K562 (cell line): ENCODE results near the gene TMEM120B. TPM values are rescaled to one million over a fixed set of nuclear protein-coding genes. Genes with fewer than 3 reads are reported as not detected.

ENCODE experiments used
- ATAC-seq: fragments of 200-7000 bp; cut with Tn5 transposase; 3 replicates; pipeline ENCODE4 v1.9.1; 2020; ENCODE audit warnings: moderate library complexity
- BruUV-seq: library from RNA; stranded (reverse); fragments of 400-500 nt; replicated peaks from 2 replicates; lab custom pipeline; 2021; lab: Mats Ljungman, UMichigan
- CTCF ChIA-PET: fragments of 300-600 bp; formaldehyde crosslinking; extraction: SDS; loops from one replicate; lab custom pipeline; 2021; ENCODE audit warnings: low intra/inter-chr PET ratio; lab: Yijun Ruan, JAX
- POLR2A ChIA-PET: fragments of 300-600, 350-650 bp; sonication (Branson Sonifier 250); formaldehyde crosslinking; extraction: SDS; loops from one replicate; lab custom pipeline; 2021; ENCODE audit warnings: antibody characterized with exemption, inconsistent platforms; lab: Yijun Ruan, JAX
- DNase-seq, 4 experiments: peaks; one replicate each; pipeline versions ENCODE4 v3.0.0 to v3.0.0-alpha.2; 2011 to 2018; ENCODE audit warnings: low spot score in 3 of 4, mixed read lengths in 3 of 4; ENCODE audit errors: extremely low read depth in 1 of 4
- FAIRE-seq: peaks from 2 replicates; lab custom pipeline; 2011; peaks lifted over from hg19 to GRCh38; lab: Jason Lieb, UNC
- H2AFZ ChIP-seq: 2 replicates; pipeline ENCODE4 v1.6.0; 2011; ENCODE audit warnings: low read depth, low read length, control low read depth, inconsistent platforms
- H3K27ac ChIP-seq: fragments of 200-600 bp; 3 replicates; pipeline ENCODE4 v1.8.0; 2011; ENCODE audit warnings: low read depth, mild to moderate bottlenecking, control low read depth, inconsistent platforms, low read length, moderate library complexity, mixed read lengths; ENCODE audit errors: extremely low read depth
- H3K27me3 ChIP-seq, 2 experiments: fragments of 300-600 bp in 1 of 2; 2 replicates in 1 of 2; 3 replicates in 1 of 2; pipeline versions ENCODE4 v1.6.0 to v1.8.0; 2011; ENCODE audit warnings: inconsistent platforms in 2 of 2, low read length in 2 of 2, mild to moderate bottlenecking in 1 of 2, mixed read lengths in 1 of 2, moderate library complexity in 1 of 2; ENCODE audit not compliant: control insufficient read depth in 2 of 2, insufficient read depth in 2 of 2
- H3K36me3 ChIP-seq: fragments of 300-600 bp; 3 replicates; pipeline ENCODE4 v1.8.0; 2011; ENCODE audit warnings: mild to moderate bottlenecking, low read length, inconsistent platforms; ENCODE audit not compliant: control insufficient read depth, insufficient read depth
- H3K4me1 ChIP-seq, 2 experiments: fragments of 200-600 bp in 1 of 2; replicated peaks in 1 of 2; 2 replicates in 1 of 2; 3 replicates in 1 of 2; pipeline versions ENCODE4 v1.5.1 to v1.8.0; 2011; ENCODE audit warnings: inconsistent platforms in 2 of 2, low read length in 2 of 2, mild to moderate bottlenecking in 1 of 2, mixed read lengths in 1 of 2, moderate library complexity in 1 of 2; ENCODE audit not compliant: control insufficient read depth in 2 of 2, insufficient read depth in 2 of 2
- H3K4me2 ChIP-seq: 2 replicates; pipeline ENCODE4 v1.6.1; 2011; ENCODE audit warnings: low read length, control low read depth, inconsistent platforms, mixed read lengths; ENCODE audit not compliant: insufficient read depth
- H3K4me3 ChIP-seq: fragments of 200-600 bp; sonication (generic), shearing (Covaris generic); 2 replicates; pipeline ENCODE4 v1.5.1; 2016; ENCODE audit warnings: control low read depth, inconsistent platforms
- H3K79me2 ChIP-seq: fragments of 200-600 bp; 3 replicates; pipeline ENCODE4 v1.8.0; 2011; ENCODE audit warnings: low read length, inconsistent platforms; ENCODE audit not compliant: control insufficient read depth, insufficient read depth
- H3K9ac ChIP-seq, 2 experiments: 2 replicates each; pipeline versions ENCODE4 v1.6.0 to v1.6.1; 2011; ENCODE audit warnings: low read depth in 2 of 2, low read length in 2 of 2, control low read depth in 1 of 2, inconsistent platforms in 1 of 2, mild to moderate bottlenecking in 1 of 2, mixed read lengths in 1 of 2; ENCODE audit not compliant: insufficient read depth in 1 of 2
- H3K9me1 ChIP-seq: one replicate; pipeline ENCODE4 v1.6.0; 2011; ENCODE audit warnings: inconsistent platforms, mild to moderate bottlenecking, low read length, moderate library complexity; ENCODE audit not compliant: control insufficient read depth, insufficient read depth
- H3K9me3 ChIP-seq: replicated peaks from 2 replicates; pipeline ENCODE4 v1.5.1; 2011; ENCODE audit warnings: low read depth, low read length, inconsistent platforms; ENCODE audit not compliant: control insufficient read depth, insufficient read depth
- H4K20me1 ChIP-seq: replicated peaks from 2 replicates; pipeline ENCODE4 v1.6.1; 2011; ENCODE audit warnings: low read length, inconsistent platforms, mixed read lengths; ENCODE audit not compliant: control insufficient read depth, insufficient read depth
- ATF1 ChIP-seq, 2 experiments: fragments of 450-650 bp in 1 of 2; IDR thresholded peaks; 2 replicates each; pipeline ENCODE4 v1.6.1; 2016; ENCODE audit warnings: missing compliant biosample characterization in 1 of 2, missing genetic modification characterization in 1 of 2
- ATF3 ChIP-seq, 2 experiments: fragments of 450-650 bp in 1 of 2; sonication (generic) in 1 of 2; formaldehyde crosslinking in 1 of 2; IDR thresholded peaks in 1 of 2; conservative IDR thresholded peaks in 1 of 2; 2 replicates each; pipeline versions ENCODE4 v1.6.1 to v1.8.1; 2016 to 2023; ENCODE audit warnings: mild to moderate bottlenecking in 2 of 2, moderate library complexity in 2 of 2, inconsistent platforms in 1 of 2, missing genetic modification reagents in 1 of 2
- EP400 ChIP-seq: fragments of 450-650 bp; IDR thresholded peaks from 2 replicates; pipeline ENCODE4 v1.6.1; 2017; ENCODE audit warnings: antibody characterized with exemption, mild to moderate bottlenecking, moderate library complexity
- ETV5 ChIP-seq: sonication (generic); formaldehyde crosslinking; IDR thresholded peaks from 2 replicates; pipeline ENCODE4 v1.4.0; 2020; ENCODE audit warnings: low read depth, mild to moderate bottlenecking, missing genetic modification reagents
- IRF1 ChIP-seq: sonication (generic); formaldehyde crosslinking; IDR thresholded peaks from 2 replicates; pipeline ENCODE4 v1.8.0; 2022; ENCODE audit warnings: missing genetic modification reagents, mild to moderate bottlenecking, borderline replicate concordance
- JUND ChIP-seq, 2 experiments: IDR thresholded peaks; 2 replicates in 1 of 2; 3 replicates in 1 of 2; pipeline ENCODE4 v1.6.1; 2011; ENCODE audit warnings: borderline replicate concordance in 2 of 2, low read depth in 2 of 2, low read length in 2 of 2, improper control_type of control experiment in 1 of 2, missing biosample characterization in 1 of 2, missing genetic modification characterization in 1 of 2, missing genetic modification reagents in 1 of 2
- MTA1 ChIP-seq: fragments of 450-650 bp; IDR thresholded peaks from 2 replicates; pipeline ENCODE4 v1.6.1; 2017; ENCODE audit warnings: borderline replicate concordance
- PRMT5 ChIP-seq: sonication (generic); formaldehyde crosslinking; IDR thresholded peaks from 2 replicates; pipeline ENCODE4 v1.5.0; 2020; ENCODE audit warnings: missing genetic modification reagents
- RBFOX2 ChIP-seq: fragments of 200-400 bp; formaldehyde crosslinking; IDR thresholded peaks from 2 replicates; pipeline ENCODE4 v1.6.1; 2017; ENCODE audit warnings: low read depth, mild to moderate bottlenecking, low read length, moderate library complexity
- RBM22 ChIP-seq: fragments of 200-400 bp; formaldehyde crosslinking; IDR thresholded peaks from 2 replicates; pipeline ENCODE4 v1.6.1; 2018; ENCODE audit warnings: low read length, low read depth; ENCODE audit not compliant: poor library complexity, severe bottlenecking
- SMAD3 ChIP-seq: fragments of 450-650 bp; formaldehyde crosslinking; conservative IDR thresholded peaks from 2 replicates; pipeline ENCODE4 v1.4.0; 2020; ENCODE audit warnings: mild to moderate bottlenecking
- SPI1 ChIP-seq: IDR thresholded peaks from 2 replicates; pipeline ENCODE4 v1.6.1; 2011; ENCODE audit warnings: low read depth, low read length, control low read depth, borderline replicate concordance
- TCF3 ChIP-seq: sonication (generic); formaldehyde crosslinking; IDR thresholded peaks from 2 replicates; pipeline ENCODE4 v1.4.0; 2020; ENCODE audit warnings: mild to moderate bottlenecking, missing genetic modification reagents
- TFAM ChIP-seq: fragments of 250-450 bp; sonication (Bioruptor Pico); conservative IDR thresholded peaks from 2 replicates; pipeline ENCODE4 v1.5.0; 2021; ENCODE audit warnings: mild to moderate bottlenecking, moderate library complexity
- ZNF133 ChIP-seq: fragments of 250-450 bp; sonication (Bioruptor Pico); IDR thresholded peaks from 2 replicates; pipeline ENCODE4 v1.4.0; 2020; ENCODE audit warnings: mild to moderate bottlenecking
- ZSCAN32 ChIP-seq: fragments of 450-650 bp; formaldehyde crosslinking; IDR thresholded peaks from 2 replicates; pipeline ENCODE4 v1.4.0; 2020; ENCODE audit warnings: mild to moderate bottlenecking, moderate library complexity
- WGBS: fragments of 100-300 bp; shearing (Covaris generic); methylation state at CpG from one replicate; pipeline ENCODE4 v1.1.6; 2016; ENCODE audit warnings: low coverage, mixed read lengths; ENCODE audit not compliant: insufficient coverage; ENCODE audit errors: missing lambda C conversion rate; 5-methylcytosine and 5-hydroxymethylcytosine counted together
- in situ Hi-C: fragments of 300-500 bp; cut with MboI; formaldehyde crosslinking; loops from 4 replicates; pipeline ENCODE4 v1.15.0; 2018; ENCODE audit warnings: inconsistent platforms, mixed read lengths
- intact Hi-C: fragments of 100-400 bp; cut with micrococcal nuclease; formaldehyde crosslinking; loops from 2 replicates; pipeline ENCODE4 v1.14.2; 2022
- polyA plus RNA-seq, 8 experiments: library from polyadenylated mRNA; depleted of rRNA in 4 of 8; stranded (reverse) in 5 of 8; unstranded in 3 of 8; fragments of >200 nt; fragmentation: Nextera tagmentation in 2 of 8; fragmentation: Illumina TruSeq in 1 of 8; extraction: Ambion mirVana in 2 of 8; extraction: Trizol in 1 of 8; gene quantifications; 2 replicates each; pipeline versions ENCODE4 v1.2.1 to v1.2.3, GENCODE V29; 2011 to 2014; ENCODE audit warnings: inconsistent platforms in 1 of 8, missing spikeins in 1 of 8
- total RNA-seq, 7 experiments: library from RNA; depleted of rRNA in 6 of 7; stranded (reverse); fragments of >200 nt in 6 of 7; fragmentation: Illumina TruSeq in 2 of 7; extraction: Trizol in 2 of 7; gene quantifications; 2 replicates each; pipeline versions ENCODE4 v1.2.1 to v1.2.3, GENCODE V29; 2011 to 2021; ENCODE audit warnings: low replicate concordance in 1 of 7

Gene TMEM120B
- total and polyA plus RNA-seq, 9 of the 15 experiments (the other 6 are each of a cell fraction or from before 2014, with no cell fraction given): 1.7 to 18.6 (median 7.4) TPM

- Histone ChIP-seq H3K79me2 (no peaks in the 10 kb centered on the region), H3K9me3 (no peaks in the 10 kb centered on the region), H3K9me1 (no peaks in the 10 kb centered on the region), H4K20me1 (no peaks in the 10 kb centered on the region; the same call in 1 of the 2 replicates), H3K4me1 (peaks cover 0 to 25% of the 10 kb centered on the region in 2 experiments; a peak in 2 of 5 replicates), H3K9ac (no peak overlapping the region), H3K36me3 (peaks cover 79% of the 10 kb centered on the region), H3K27ac (no peak overlapping the region), H3K4me3 (no peak overlapping the region), H3K27me3 (no peaks in the 10 kb centered on the region), H2AFZ (no peak overlapping the region), H3K4me2 (no peak overlapping the region)
- TF ChIP-seq ATF1 (CRISPR knock-in tag; IDR thresholded peaks at IDR 0.05) (no peak), ATF1 (tag; IDR thresholded peaks at IDR 0.05) (no peak), EP400 (no peak), JUND (IDR thresholded peaks at IDR 0.05; ENCODE audit: borderline replicate concordance, low read depth, low read length) (no peak), JUND (tag; IDR thresholded peaks at IDR 0.05; ENCODE audit: borderline replicate concordance, low read depth, low read length) (no peak), RBFOX2 (no peak), ETV5 (CRISPR knock-in tag) (no peak), MTA1 (no peak), TCF3 (no peak), TFAM (CRISPR knock-in tag) (no peak), ZSCAN32 (CRISPR knock-in tag) (no peak), PRMT5 (CRISPR knock-in tag) (no peak), SPI1 (no peak), RBM22 (no peak), ATF3 (IDR thresholded peaks at IDR 0.05) (no peak), ATF3 (CRISPR knock-in tag; conservative IDR thresholded peaks at IDR 0.05) (no peak), SMAD3 (CRISPR knock-in tag) (no peak), IRF1 (CRISPR knock-in tag) (no peak), ZNF133 (no peak)
- WGBS: 90% methylated on average over 8 of the region's 8 CpGs
- CTCF ChIA-PET: no interaction called here
- FAIRE-seq: no peak
- in situ Hi-C loops (loop anchor here (25.0 kb wide), 1 partner anchor 1559 kb away; the partner anchor contains the start of gene KMT5A), intact Hi-C loops (no loop called here)
- ATAC-seq: no peak
- no TSS peak for BruUV-seq
- no peak for DNase-seq
- POLR2A ChIA-PET: interaction anchor here (1.0 to 3.3 kb wide), 4 partner anchors 9 to 26 kb away, joined by 4 to 21 read pairs (median 15); no protein-coding TSS in a partner anchor
These were observed 115.8 kb downstream of the TMEM120B start for GRCh38 chr12:121828306-121828705.
